ENCODE measurements around the gene NUDT3.

The NUDT3 gene

GRCh38 chr6:34392497-34393190, at the start of gene NUDT3:
Gene NUDT3, minus strand, starts transcription at chr6:34392669. Its CDS starts 307 bp downstream, at chr6:34392362.
- POLR2A ChIA-PET = interaction anchor here (1.2 to 1.6 kb wide), 2 partner anchors 10 to 23 kb away, joined by 3 to 5 read pairs; no protein-coding TSS in a partner anchor
- TF ChIP-seq ELF4 (IDR thresholded peaks at IDR 0.05) (no peak), PKNOX1 (IDR thresholded peaks at IDR 0.05) (no peak), FOXM1 (IDR thresholded peaks at IDR 0.05; ENCODE audit: borderline replicate concordance) (peak; percentile 78), FOXK2 (IDR thresholded peaks at IDR 0.05) (no peak), SUZ12 (IDR thresholded peaks at IDR 0.05) (no peak), CTBP1 (IDR thresholded peaks at IDR 0.05; ENCODE audit: borderline replicate concordance) (peak; percentile 61; the same call in 1 of the 2 replicates), HDGF (IDR thresholded peaks at IDR 0.05; ENCODE audit: borderline replicate concordance) (no peak)
- peak; percentile 93 for DNase-seq (ENCODE audit: extremely low spot score)
- CTCF ChIA-PET = no interaction called here

- POLR2A ChIA-PET = no interaction called here
- DNase-seq (ENCODE audit: extremely low spot score) = no peak
- TF ChIP-seq ELF4 (IDR thresholded peaks at IDR 0.05) (no peak), NFRKB (IDR thresholded peaks at IDR 0.05) (no peak), FOXK2 (IDR thresholded peaks at IDR 0.05) (no peak), ARNT (IDR thresholded peaks at IDR 0.05) (no peak), L3MBTL2 (conservative IDR thresholded peaks at IDR 0.05) (no peak), SUZ12 (IDR thresholded peaks at IDR 0.05) (no peak), HDGF (IDR thresholded peaks at IDR 0.05; ENCODE audit: borderline replicate concordance) (no peak), ZNF384 (IDR thresholded peaks at IDR 0.05) (no peak), LEF1 (IDR thresholded peaks at IDR 0.05; ENCODE audit: borderline replicate concordance) (no peak), CTBP1 (IDR thresholded peaks at IDR 0.05; ENCODE audit: borderline replicate concordance) (no peak), FOXM1 (IDR thresholded peaks at IDR 0.05; ENCODE audit: borderline replicate concordance) (no peak), BHLHE40 (IDR thresholded peaks at IDR 0.05; ENCODE audit: borderline replicate concordance) (no peak), SP1 (IDR thresholded peaks at IDR 0.05) (no peak), TARDBP (IDR thresholded peaks at IDR 0.05) (no peak)
- CTCF ChIA-PET = no interaction called here
Measured at GRCh38 chr6:34441526-34441925, 49.1 kb upstream of the NUDT3 start.

GRCh38 chr6:34439442-34439841, 47.0 kb upstream of the NUDT3 start:
- CTCF ChIA-PET = interaction anchor here (0.6 kb wide), 1 partner anchor 254 kb away, joined by 3 read pairs; no protein-coding TSS in a partner anchor
- POLR2A ChIA-PET = interaction anchor here (1.2 to 1.8 kb wide), 2 partner anchors 14 to 15 kb away, joined by 4 to 7 read pairs; partner anchors contain the start of gene RPS10
- DNase-seq (ENCODE audit: extremely low spot score) = no peak
- TF ChIP-seq BHLHE40 (IDR thresholded peaks at IDR 0.05; ENCODE audit: borderline replicate concordance) = no peak
- no peak for TF ChIP-seq TARDBP (IDR thresholded peaks at IDR 0.05)
- TF ChIP-seq HDGF (IDR thresholded peaks at IDR 0.05; ENCODE audit: borderline replicate concordance) = no peak
- no peak for TF ChIP-seq FOXM1 (IDR thresholded peaks at IDR 0.05; ENCODE audit: borderline replicate concordance)
- TF ChIP-seq LEF1 (IDR thresholded peaks at IDR 0.05; ENCODE audit: borderline replicate concordance) = no peak
- TF ChIP-seq FOXA1 (IDR thresholded peaks at IDR 0.05) = no peak
- no peak for TF ChIP-seq L3MBTL2 (conservative IDR thresholded peaks at IDR 0.05)
- no peak for TF ChIP-seq FOXK2 (IDR thresholded peaks at IDR 0.05)

- ChIA-PET POLR2A (interaction anchor here (1.2 to 1.8 kb wide), 2 partner anchors 13 to 15 kb away, joined by 4 to 7 read pairs; partner anchors contain the start of gene RPS10), CTCF (interaction anchor here (0.6 kb wide), 1 partner anchor 255 kb away, joined by 3 read pairs; no protein-coding TSS in a partner anchor)
Measured at GRCh38 chr6:34438705-34439104, 46.2 kb upstream of the NUDT3 start.

GRCh38 chr6:34437644-34437970, 45.1 kb upstream of the NUDT3 start:
- TF ChIP-seq ELF4 (IDR thresholded peaks at IDR 0.05) (no peak), HDGF (IDR thresholded peaks at IDR 0.05; ENCODE audit: borderline replicate concordance) (no peak), TARDBP (IDR thresholded peaks at IDR 0.05) (no peak), BHLHE40 (IDR thresholded peaks at IDR 0.05; ENCODE audit: borderline replicate concordance) (no peak), ZNF384 (IDR thresholded peaks at IDR 0.05) (no peak), LEF1 (IDR thresholded peaks at IDR 0.05; ENCODE audit: borderline replicate concordance) (no peak), FOXK2 (IDR thresholded peaks at IDR 0.05) (no peak), FOXA1 (IDR thresholded peaks at IDR 0.05) (no peak), SUZ12 (IDR thresholded peaks at IDR 0.05) (no peak)
- DNase-seq (ENCODE audit: extremely low spot score) = no peak
- ChIA-PET CTCF (no interaction called here), POLR2A (no interaction called here)

More at GRCh38 chr6:34438705-34439104, 46.2 kb upstream of the NUDT3 start:
- DNase-seq (ENCODE audit: extremely low spot score) = no peak
- no peak for TF ChIP-seq FOXM1 (IDR thresholded peaks at IDR 0.05; ENCODE audit: borderline replicate concordance)
- TF ChIP-seq PKNOX1 (IDR thresholded peaks at IDR 0.05) = no peak
- no peak for TF ChIP-seq HDGF (IDR thresholded peaks at IDR 0.05; ENCODE audit: borderline replicate concordance)
- no peak for TF ChIP-seq ARNT (IDR thresholded peaks at IDR 0.05)
- no peak for TF ChIP-seq BHLHE40 (IDR thresholded peaks at IDR 0.05; ENCODE audit: borderline replicate concordance)
- TF ChIP-seq FOXA1 (IDR thresholded peaks at IDR 0.05) = no peak
- no peak for TF ChIP-seq LEF1 (IDR thresholded peaks at IDR 0.05; ENCODE audit: borderline replicate concordance)
- no peak for TF ChIP-seq NFRKB (IDR thresholded peaks at IDR 0.05)
- no peak for TF ChIP-seq SUZ12 (IDR thresholded peaks at IDR 0.05)

GRCh38 chr6:34436803-34437643, 44.6 kb upstream of the NUDT3 start:
- CTCF ChIA-PET = interaction anchor here (1.1 to 1.2 kb wide), 2 partner anchors 9 to 22 kb away, joined by 3 to 4 read pairs; no protein-coding TSS in a partner anchor
- TF ChIP-seq TARDBP (IDR thresholded peaks at IDR 0.05) = no peak
- no peak for DNase-seq (ENCODE audit: extremely low spot score)
- POLR2A ChIA-PET = interaction anchor here (1.3 kb wide), 1 partner anchor 11 kb away, joined by 11 read pairs; the partner anchor contains the start of gene RPS10

Measured in HEK293T (cell line).